Suppressor macrophage treated with lipopolysaccharide for 4 hours (primary cell): Measurements from ENCODE around the gene MAPK8IP3.

Source experiments
- DNase-seq: peaks from one replicate; pipeline ENCODE4 v3.0.0-alpha.2; 2020

Gene MAPK8IP3

DNA sequence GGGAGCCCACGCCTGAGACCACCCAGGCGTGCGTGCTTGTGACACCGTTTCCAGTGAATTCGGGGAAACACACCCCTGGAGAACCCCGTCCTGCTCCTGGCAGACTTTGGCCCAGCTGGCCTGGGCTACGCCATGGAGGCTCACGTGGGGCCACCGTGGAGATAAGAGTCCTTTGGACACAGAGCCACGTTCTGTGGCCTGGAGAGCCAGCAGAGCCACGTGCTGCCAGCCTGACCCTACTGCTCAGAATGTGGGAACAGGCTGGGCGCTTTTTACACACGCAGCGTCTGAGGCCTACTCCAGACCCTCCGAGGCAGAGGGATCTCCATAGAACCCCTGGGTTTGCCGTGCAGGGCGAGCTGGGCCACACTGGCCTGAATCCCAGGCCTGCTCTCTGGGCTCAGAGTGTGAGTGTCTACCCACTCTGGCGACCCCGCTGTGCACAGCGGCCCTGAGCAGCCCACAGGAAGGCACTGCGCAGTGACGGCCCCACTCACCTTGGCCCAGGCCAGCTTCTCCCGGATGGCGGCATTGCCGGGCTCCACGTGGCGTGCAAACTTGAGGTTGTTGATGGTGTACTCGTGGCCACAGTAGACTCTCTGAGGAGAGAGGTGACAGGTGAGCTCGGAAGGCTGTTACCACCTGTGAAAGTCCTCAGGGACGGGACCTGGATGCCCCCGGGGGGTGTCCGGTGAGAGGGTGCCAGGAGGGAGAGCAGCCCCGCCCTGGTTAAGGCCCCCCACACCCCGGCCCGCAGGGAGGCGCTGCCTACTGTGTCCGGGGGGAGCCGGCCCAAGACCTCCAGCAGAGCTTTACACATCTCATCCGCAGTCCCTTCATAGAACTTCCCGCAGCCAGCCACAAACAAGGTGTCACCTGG lies 110.6 kb downstream of the MAPK8IP3 start:
- DNase-seq = no peak

DNA sequence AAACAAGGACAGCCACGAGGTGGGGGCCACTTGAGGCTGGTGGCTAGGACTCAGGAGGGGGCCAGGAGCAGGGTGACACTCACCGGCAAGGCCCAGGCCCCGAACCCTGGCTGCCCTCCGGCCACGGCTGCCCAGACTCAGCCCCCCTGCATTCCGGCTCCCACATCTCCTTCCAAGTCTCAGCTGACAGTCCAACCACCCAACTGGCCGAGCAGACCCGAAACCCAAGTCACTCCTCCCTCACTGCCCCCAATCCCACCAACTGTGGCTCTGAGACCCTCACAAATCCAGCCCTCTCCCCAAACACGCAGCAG lies 111.2 kb downstream of the MAPK8IP3 start:
- DNase-seq = no peak

DNA sequence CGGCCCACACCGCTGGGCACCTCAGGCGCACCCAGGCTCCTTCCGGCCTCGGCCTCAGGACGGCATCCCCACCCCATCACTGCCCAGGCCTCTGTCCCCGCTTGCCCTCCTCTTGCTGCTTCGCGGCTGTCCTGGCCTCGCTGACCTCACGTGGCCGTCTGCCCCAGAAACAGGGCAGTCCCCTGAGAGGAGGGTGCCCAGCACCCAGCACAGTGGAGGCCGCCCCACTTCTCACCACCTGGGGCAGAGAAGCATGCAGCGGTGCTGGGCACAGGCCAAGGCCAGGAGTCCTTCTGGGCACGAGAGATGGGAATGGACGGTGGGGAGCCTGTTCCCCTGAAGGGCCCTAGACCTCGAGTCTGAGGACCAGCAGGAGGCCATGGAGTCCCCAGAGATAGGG lies 111.7 kb downstream of the MAPK8IP3 start:
- DNase-seq = no peak

DNA sequence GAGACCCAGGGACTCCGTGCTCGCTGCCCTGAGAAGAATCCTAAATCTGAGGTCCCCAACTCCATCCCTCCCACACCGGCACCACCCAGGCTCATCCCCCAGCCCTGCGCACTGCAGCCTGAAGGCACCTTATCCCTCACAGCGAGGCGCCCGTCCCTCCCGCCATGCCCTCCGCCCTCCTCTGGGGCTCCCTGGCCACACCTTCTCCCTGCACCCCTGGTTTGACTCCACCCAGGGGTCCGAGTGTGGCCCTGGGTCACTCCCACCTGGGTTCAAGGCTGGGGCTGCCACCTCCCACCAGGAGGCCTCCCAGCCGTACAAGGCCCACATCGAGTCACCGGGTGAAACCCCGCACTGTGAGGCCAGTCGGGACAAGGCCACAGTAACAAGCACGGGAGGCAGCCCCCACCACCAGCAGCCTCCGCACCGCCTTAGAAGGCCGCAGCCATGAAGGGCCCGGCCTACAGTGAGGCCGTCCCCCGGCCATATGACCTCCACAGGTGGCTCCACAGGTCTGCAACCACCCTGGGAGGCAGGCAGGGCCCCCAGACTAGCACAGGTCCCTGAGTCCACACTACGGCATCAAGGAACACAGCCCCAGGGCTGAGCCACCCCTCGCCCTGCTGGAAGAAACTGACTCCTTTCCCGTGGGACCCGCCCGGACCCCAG lies 112.3 kb downstream of the MAPK8IP3 start:
- DNase-seq = no peak

DNA sequence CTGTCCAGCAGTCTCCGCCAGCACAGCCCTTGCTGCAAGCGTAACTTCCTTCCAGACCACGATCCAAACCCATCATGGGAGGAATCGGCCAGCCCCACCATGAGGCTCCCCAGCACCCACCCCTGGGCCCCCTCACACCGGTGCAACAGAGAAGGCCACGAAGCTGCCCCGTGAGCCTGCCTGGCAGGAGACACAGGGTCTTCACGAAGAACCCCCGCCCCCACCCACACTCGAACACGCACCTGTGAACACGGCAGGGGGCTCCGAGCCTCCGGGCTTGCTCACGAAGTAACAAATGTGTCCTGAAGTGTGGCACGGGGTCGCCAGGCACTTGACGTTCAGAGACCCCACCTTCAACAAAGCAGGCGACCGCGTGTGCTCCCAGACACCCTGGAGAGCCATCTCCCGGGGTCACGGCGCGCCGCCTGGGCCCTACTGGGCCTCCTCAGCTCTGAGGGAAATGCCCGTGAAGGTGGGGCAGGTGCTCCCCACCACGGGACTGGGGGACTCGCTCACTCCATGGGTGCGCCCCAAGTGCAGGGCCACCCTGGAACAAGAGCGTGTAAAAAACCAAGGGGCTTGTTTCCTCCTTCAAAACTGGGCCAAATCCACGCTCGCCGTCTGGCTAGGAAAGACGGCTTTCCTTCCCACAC lies 113.0 kb downstream of the MAPK8IP3 start:
- no peak for DNase-seq

DNA sequence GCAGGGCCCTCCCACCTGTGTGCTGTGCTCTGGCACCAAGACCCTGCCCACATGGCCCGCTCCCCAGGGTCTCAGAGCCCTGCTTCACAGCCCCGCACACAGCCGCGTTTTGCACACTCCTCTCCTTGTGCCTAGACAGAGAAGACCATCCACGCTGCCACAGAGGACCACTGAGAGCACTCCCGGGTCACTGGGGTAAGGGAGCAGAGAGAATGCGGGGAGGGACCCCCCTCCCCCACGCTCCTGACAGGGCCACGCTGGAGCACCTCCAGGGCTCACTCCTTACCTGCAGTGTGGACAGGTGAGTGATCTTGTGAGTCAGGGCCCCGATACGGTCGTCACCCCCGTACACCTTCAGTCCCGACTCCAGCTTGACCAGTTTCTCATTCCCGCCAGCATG lies 113.6 kb downstream of the MAPK8IP3 start:
- DNase-seq = no peak
